Measurements from ENCODE around the gene APEH. TPM values are rescaled to one million over a fixed set of nuclear protein-coding genes. Genes with fewer than 3 reads are reported as not detected.

APEH gene
- total RNA-seq, 2 donors from 2014 or later = 84.4 to 116 TPM

GRCh38 chr3:49664300-49664699 lies 9.9 kb upstream of the APEH start:
- TF ChIP-seq CTCF (IDR thresholded peaks at IDR 0.05) (no peak), POLR2AphosphoS5 (IDR thresholded peaks at IDR 0.05) (no peak), POLR2A (IDR thresholded peaks at IDR 0.05) (no peak)
- Histone ChIP-seq H3K9me3 (no peaks in the 10 kb centered on the region), H3K4me3 (no peak overlapping the region), H3K36me3 (no peaks in the 10 kb centered on the region), H3K4me1 (replicated peaks) (no peaks in the 10 kb centered on the region), H3K27me3 (replicated peaks; ENCODE audit: insufficient read depth) (no peaks in the 10 kb centered on the region), H3K27ac (no peak overlapping the region)
- intact Hi-C loops (cut with DNase I) = no loop called here
- no peak for DNase-seq (ENCODE audit: low spot score)
- WGBS = 90% methylated on average over 11 of the region's 11 CpGs

GRCh38 chr3:49665822-49666519 lies 8.2 kb upstream of the APEH start:
- WGBS = 63% methylated on average over 6 of the region's 6 CpGs
- intact Hi-C loops (cut with DNase I) = no loop called here
- Histone ChIP-seq H3K9me3 (no peaks in the 10 kb centered on the region), H3K36me3 (no peaks in the 10 kb centered on the region), H3K4me1 (replicated peaks) (no peaks in the 10 kb centered on the region), H3K27ac (no peak overlapping the region), H3K4me3 (no peak overlapping the region), H3K27me3 (replicated peaks; ENCODE audit: insufficient read depth) (no peaks in the 10 kb centered on the region)
- DNase-seq (ENCODE audit: low spot score) = no peak
- TF ChIP-seq CTCF (IDR thresholded peaks at IDR 0.05) (no peak), POLR2AphosphoS5 (IDR thresholded peaks at IDR 0.05) (no peak), POLR2A (IDR thresholded peaks at IDR 0.05) (no peak)

- 43% methylated on average over 8 of the region's 8 CpGs for WGBS
Observed at GRCh38 chr3:49666592-49666991, 7.6 kb upstream of the APEH start.

GRCh38 chr3:49667701-49668413 lies 6.3 kb upstream of the APEH start:
- intact Hi-C loops (cut with DNase I) = no loop called here
- no peaks in the 10 kb centered on the region for H3K4me1 ChIP-seq (replicated peaks)
- H3K27ac ChIP-seq = no peak overlapping the region
- H3K36me3 ChIP-seq = no peaks in the 10 kb centered on the region
- no peak overlapping the region for H3K4me3 ChIP-seq
- H3K9me3 ChIP-seq = no peaks in the 10 kb centered on the region
- no peaks in the 10 kb centered on the region for H3K27me3 ChIP-seq (replicated peaks; ENCODE audit: insufficient read depth)
- TF ChIP-seq POLR2A (IDR thresholded peaks at IDR 0.05) (no peak), CTCF (IDR thresholded peaks at IDR 0.05) (no peak), POLR2AphosphoS5 (IDR thresholded peaks at IDR 0.05) (no peak)
- no peak for DNase-seq (ENCODE audit: low spot score)
- WGBS = 66% methylated on average over 25 of the region's 25 CpGs

More at GRCh38 chr3:49666592-49666991, 7.6 kb upstream of the APEH start:
- Histone ChIP-seq H3K27ac (no peak overlapping the region), H3K4me1 (replicated peaks) (no peaks in the 10 kb centered on the region), H3K36me3 (no peaks in the 10 kb centered on the region), H3K27me3 (replicated peaks; ENCODE audit: insufficient read depth) (no peaks in the 10 kb centered on the region), H3K9me3 (no peaks in the 10 kb centered on the region), H3K4me3 (no peak overlapping the region)
- no peak for DNase-seq (ENCODE audit: low spot score)
- TF ChIP-seq POLR2AphosphoS5 (IDR thresholded peaks at IDR 0.05) (no peak), POLR2A (IDR thresholded peaks at IDR 0.05) (no peak), CTCF (IDR thresholded peaks at IDR 0.05) (no peak)
- intact Hi-C loops (cut with DNase I) = no loop called here

GRCh38 chr3:49668414-49668797 lies 5.7 kb upstream of the APEH start:
- DNase-seq (ENCODE audit: low spot score) = no peak
- Histone ChIP-seq H3K9me3 (no peaks in the 10 kb centered on the region), H3K27me3 (replicated peaks; ENCODE audit: insufficient read depth) (no peaks in the 10 kb centered on the region), H3K36me3 (no peaks in the 10 kb centered on the region), H3K4me1 (replicated peaks) (no peaks in the 10 kb centered on the region), H3K27ac (no peak overlapping the region), H3K4me3 (no peak overlapping the region)
- no peak for TF ChIP-seq POLR2A (IDR thresholded peaks at IDR 0.05)
- intact Hi-C loops (cut with DNase I) = no loop called here
- whole genome bisulfite sequencing = 21% methylated on average over 5 of the region's 5 CpGs

Data from prostate gland (tissue), 2 donors.